K562 (cell line): ENCODE data around the gene FCGR3A. TPM values are rescaled to one million over a fixed set of nuclear protein-coding genes. Genes with fewer than 3 reads are reported as not detected.
"Not testable (repeated sequence)": the region's sequence is repeated elsewhere in the genome, so short reads cannot be mapped to it uniquely, and the experiment has no call there.

Experiments used
- ATAC-seq: fragments of 200-7000 bp; cut with Tn5 transposase; 3 replicates; pipeline ENCODE4 v1.9.1; 2020; ENCODE audit warnings: moderate library complexity
- BruUV-seq: library from RNA; stranded (reverse); fragments of 400-500 nt; replicated peaks from 2 replicates; lab custom pipeline; 2021; lab: Mats Ljungman, UMichigan
- CTCF ChIA-PET: fragments of 300-600 bp; formaldehyde crosslinking; extraction: SDS; loops from one replicate; lab custom pipeline; 2021; ENCODE audit warnings: low intra/inter-chr PET ratio; lab: Yijun Ruan, JAX
- POLR2A ChIA-PET: fragments of 300-600, 350-650 bp; sonication (Branson Sonifier 250); formaldehyde crosslinking; extraction: SDS; loops from one replicate; lab custom pipeline; 2021; ENCODE audit warnings: antibody characterized with exemption, inconsistent platforms; lab: Yijun Ruan, JAX
- DNase-seq, 4 experiments: peaks; one replicate each; pipeline versions ENCODE4 v3.0.0 to v3.0.0-alpha.2; 2011 to 2018; ENCODE audit warnings: low spot score in 3 of 4, mixed read lengths in 3 of 4; ENCODE audit errors: extremely low read depth in 1 of 4
- FAIRE-seq: peaks from 2 replicates; lab custom pipeline; 2011; peaks lifted over from hg19 to GRCh38; lab: Jason Lieb, UNC
- H2AFZ ChIP-seq: 2 replicates; pipeline ENCODE4 v1.6.0; 2011; ENCODE audit warnings: low read depth, low read length, control low read depth, inconsistent platforms
- H3K27ac ChIP-seq: fragments of 200-600 bp; 3 replicates; pipeline ENCODE4 v1.8.0; 2011; ENCODE audit warnings: low read depth, mild to moderate bottlenecking, control low read depth, inconsistent platforms, low read length, moderate library complexity, mixed read lengths; ENCODE audit errors: extremely low read depth
- H3K27me3 ChIP-seq, 2 experiments: fragments of 300-600 bp in 1 of 2; 2 replicates in 1 of 2; 3 replicates in 1 of 2; pipeline versions ENCODE4 v1.6.0 to v1.8.0; 2011; ENCODE audit warnings: inconsistent platforms in 2 of 2, low read length in 2 of 2, mild to moderate bottlenecking in 1 of 2, mixed read lengths in 1 of 2, moderate library complexity in 1 of 2; ENCODE audit not compliant: control insufficient read depth in 2 of 2, insufficient read depth in 2 of 2
- H3K36me3 ChIP-seq: fragments of 300-600 bp; 3 replicates; pipeline ENCODE4 v1.8.0; 2011; ENCODE audit warnings: mild to moderate bottlenecking, low read length, inconsistent platforms; ENCODE audit not compliant: control insufficient read depth, insufficient read depth
- H3K4me1 ChIP-seq, 2 experiments: fragments of 200-600 bp in 1 of 2; replicated peaks in 1 of 2; 2 replicates in 1 of 2; 3 replicates in 1 of 2; pipeline versions ENCODE4 v1.5.1 to v1.8.0; 2011; ENCODE audit warnings: inconsistent platforms in 2 of 2, low read length in 2 of 2, mild to moderate bottlenecking in 1 of 2, mixed read lengths in 1 of 2, moderate library complexity in 1 of 2; ENCODE audit not compliant: control insufficient read depth in 2 of 2, insufficient read depth in 2 of 2
- H3K4me2 ChIP-seq: 2 replicates; pipeline ENCODE4 v1.6.1; 2011; ENCODE audit warnings: low read length, control low read depth, inconsistent platforms, mixed read lengths; ENCODE audit not compliant: insufficient read depth
- H3K4me3 ChIP-seq: fragments of 200-600 bp; sonication (generic), shearing (Covaris generic); 2 replicates; pipeline ENCODE4 v1.5.1; 2016; ENCODE audit warnings: control low read depth, inconsistent platforms
- H3K79me2 ChIP-seq: fragments of 200-600 bp; 3 replicates; pipeline ENCODE4 v1.8.0; 2011; ENCODE audit warnings: low read length, inconsistent platforms; ENCODE audit not compliant: control insufficient read depth, insufficient read depth
- H3K9ac ChIP-seq, 2 experiments: 2 replicates each; pipeline versions ENCODE4 v1.6.0 to v1.6.1; 2011; ENCODE audit warnings: low read depth in 2 of 2, low read length in 2 of 2, control low read depth in 1 of 2, inconsistent platforms in 1 of 2, mild to moderate bottlenecking in 1 of 2, mixed read lengths in 1 of 2; ENCODE audit not compliant: insufficient read depth in 1 of 2
- H3K9me1 ChIP-seq: one replicate; pipeline ENCODE4 v1.6.0; 2011; ENCODE audit warnings: inconsistent platforms, mild to moderate bottlenecking, low read length, moderate library complexity; ENCODE audit not compliant: control insufficient read depth, insufficient read depth
- H3K9me3 ChIP-seq: replicated peaks from 2 replicates; pipeline ENCODE4 v1.5.1; 2011; ENCODE audit warnings: low read depth, low read length, inconsistent platforms; ENCODE audit not compliant: control insufficient read depth, insufficient read depth
- H4K20me1 ChIP-seq: replicated peaks from 2 replicates; pipeline ENCODE4 v1.6.1; 2011; ENCODE audit warnings: low read length, inconsistent platforms, mixed read lengths; ENCODE audit not compliant: control insufficient read depth, insufficient read depth
- ARNT ChIP-seq, 2 experiments: fragments of 450-650 bp; IDR thresholded peaks; 2 replicates each; pipeline ENCODE4 v1.6.1; 2016; ENCODE audit warnings: mild to moderate bottlenecking in 1 of 2
- GTF3C2 ChIP-seq: IDR thresholded peaks from 3 replicates; pipeline ENCODE4 v1.6.1; 2011; ENCODE audit warnings: borderline replicate concordance, mild to moderate bottlenecking, moderate library complexity; ENCODE audit not compliant: insufficient read length; ENCODE audit errors: extremely low read depth
- KLF13 ChIP-seq: fragments of 450-650 bp; IDR thresholded peaks from 2 replicates; pipeline ENCODE4 v1.6.1; 2016; ENCODE audit warnings: missing genetic modification characterization, low read depth, mild to moderate bottlenecking, missing compliant biosample characterization, moderate library complexity, borderline replicate concordance
- LEF1 ChIP-seq: fragments of 450-650 bp; IDR thresholded peaks from 2 replicates; pipeline ENCODE4 v1.6.1; 2016; ENCODE audit warnings: mild to moderate bottlenecking
- NFATC3 ChIP-seq: fragments of 450-650 bp; IDR thresholded peaks from 2 replicates; pipeline ENCODE4 v1.6.1; 2017; ENCODE audit warnings: mild to moderate bottlenecking
- POLR2G ChIP-seq: fragments of 200-400 bp; formaldehyde crosslinking; IDR thresholded peaks from 2 replicates; pipeline ENCODE4 v1.6.1; 2017; ENCODE audit warnings: low read depth, mild to moderate bottlenecking, antibody characterized with exemption, low read length, moderate library complexity
- RAD21 ChIP-seq, 2 experiments: fragments of 250-450 bp in 1 of 2; fragments of 450-650 bp in 1 of 2; sonication (Bioruptor Pico) in 1 of 2; formaldehyde crosslinking in 1 of 2; IDR thresholded peaks in 1 of 2; conservative IDR thresholded peaks in 1 of 2; 2 replicates each; pipeline versions ENCODE4 v1.4.0 to v1.8.0; 2020 to 2022; ENCODE audit warnings: mild to moderate bottlenecking in 2 of 2, moderate library complexity in 1 of 2
- TARDBP ChIP-seq: fragments of 450-650 bp; IDR thresholded peaks from 2 replicates; pipeline ENCODE4 v1.6.1; 2016
- TEAD4 ChIP-seq, 2 experiments: sonication (generic) in 1 of 2; formaldehyde crosslinking in 1 of 2; IDR thresholded peaks; 2 replicates each; pipeline versions ENCODE4 v1.6.1 to v1.8.0; 2012 to 2022; ENCODE audit warnings: borderline replicate concordance in 1 of 2, inconsistent platforms in 1 of 2, low read length in 1 of 2, mild to moderate bottlenecking in 1 of 2, missing genetic modification reagents in 1 of 2
- THRAP3 ChIP-seq: fragments of 450-650 bp; IDR thresholded peaks from 2 replicates; pipeline ENCODE4 v1.6.1; 2016; ENCODE audit warnings: mild to moderate bottlenecking, inconsistent platforms, borderline replicate concordance
- TRIM28 ChIP-seq: fragments of 450-650 bp; IDR thresholded peaks from 2 replicates; pipeline ENCODE4 v1.6.1; 2017
- ZNF143 ChIP-seq: sonication (generic); formaldehyde crosslinking; IDR thresholded peaks from 2 replicates; pipeline ENCODE4 v1.9.0; 2022; ENCODE audit warnings: mild to moderate bottlenecking, missing genetic modification reagents
- ZNF165 ChIP-seq: fragments of 250-450 bp; sonication (Bioruptor Pico); IDR thresholded peaks from 2 replicates; pipeline ENCODE4 v1.4.0; 2020; ENCODE audit warnings: borderline replicate concordance
- ZNF511 ChIP-seq: sonication (generic); formaldehyde crosslinking; IDR thresholded peaks from 2 replicates; pipeline ENCODE4 v1.8.0; 2022; ENCODE audit warnings: mild to moderate bottlenecking, missing genetic modification reagents
- ZSCAN29 ChIP-seq: fragments of 450-650 bp; IDR thresholded peaks from 2 replicates; pipeline ENCODE4 v1.6.1; 2017
- WGBS: fragments of 100-300 bp; shearing (Covaris generic); methylation state at CpG from one replicate; pipeline ENCODE4 v1.1.6; 2016; ENCODE audit warnings: low coverage, mixed read lengths; ENCODE audit not compliant: insufficient coverage; ENCODE audit errors: missing lambda C conversion rate; 5-methylcytosine and 5-hydroxymethylcytosine counted together
- in situ Hi-C: fragments of 300-500 bp; cut with MboI; formaldehyde crosslinking; loops from 4 replicates; pipeline ENCODE4 v1.15.0; 2018; ENCODE audit warnings: inconsistent platforms, mixed read lengths
- intact Hi-C: fragments of 100-400 bp; cut with micrococcal nuclease; formaldehyde crosslinking; loops from 2 replicates; pipeline ENCODE4 v1.14.2; 2022
- polyA plus RNA-seq, 8 experiments: library from polyadenylated mRNA; depleted of rRNA in 4 of 8; stranded (reverse) in 5 of 8; unstranded in 3 of 8; fragments of >200 nt; fragmentation: Nextera tagmentation in 2 of 8; fragmentation: Illumina TruSeq in 1 of 8; extraction: Ambion mirVana in 2 of 8; extraction: Trizol in 1 of 8; gene quantifications; 2 replicates each; pipeline versions ENCODE4 v1.2.1 to v1.2.3, GENCODE V29; 2011 to 2014; ENCODE audit warnings: inconsistent platforms in 1 of 8, missing spikeins in 1 of 8
- total RNA-seq, 7 experiments: library from RNA; depleted of rRNA in 6 of 7; stranded (reverse); fragments of >200 nt in 6 of 7; fragmentation: Illumina TruSeq in 2 of 7; extraction: Trizol in 2 of 7; gene quantifications; 2 replicates each; pipeline versions ENCODE4 v1.2.1 to v1.2.3, GENCODE V29; 2011 to 2021; ENCODE audit warnings: low replicate concordance in 1 of 7

The FCGR3A gene
- total and polyA plus RNA-seq, 9 of the 15 experiments (the other 6 are each of a cell fraction or from before 2014, with no cell fraction given) = 0.04 to 0.29 (median 0.14) TPM; not detected in 3

DNA sequence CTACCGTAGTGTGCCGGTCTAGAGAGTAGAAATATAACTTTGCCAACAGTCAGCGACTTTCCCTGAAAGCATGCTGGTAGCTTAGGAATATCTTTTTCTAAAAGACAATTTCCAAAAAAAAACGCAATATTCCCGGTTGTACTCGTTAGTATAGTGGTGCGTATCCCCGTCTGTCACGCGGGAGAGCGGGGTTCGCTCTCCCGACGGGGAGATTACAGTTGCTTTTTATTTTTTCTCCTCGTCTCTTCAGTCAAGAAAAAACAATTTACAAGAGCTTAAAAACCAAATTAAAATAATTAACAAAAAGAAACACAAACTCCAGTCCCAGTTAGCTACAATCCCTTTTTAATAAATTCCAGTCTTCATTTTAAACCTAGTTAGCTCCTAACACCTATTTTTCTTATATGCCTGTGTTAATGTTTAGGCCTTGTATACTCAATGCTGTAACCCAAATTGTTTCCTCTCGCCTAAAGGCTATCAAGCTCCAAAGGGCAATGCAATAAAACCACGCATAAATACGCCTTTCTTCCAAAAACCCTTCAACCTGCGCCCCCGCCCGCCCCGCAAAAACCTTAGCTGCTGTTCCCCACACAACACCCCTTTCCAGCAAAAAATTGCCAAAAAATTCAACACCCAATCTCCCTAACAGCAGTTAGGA, 17.5 kb downstream of the FCGR3A start (continued):
- TF ChIP-seq ZNF143 (CRISPR knock-in tag) (no peak), ZNF165 (CRISPR knock-in tag) (no peak)

GRCh38 chr1:161530671-161531641, 18.7 kb downstream of the FCGR3A start:
- H4K20me1 ChIP-seq; H3K27me3 ChIP-seq; H3K36me3 ChIP-seq; H3K79me2 ChIP-seq; in situ Hi-C loops; H3K9me3 ChIP-seq; H3K9me1 ChIP-seq; H3K4me1 ChIP-seq; CTCF ChIA-PET; TF ChIP-seq TEAD4 (CRISPR knock-in tag; IDR thresholded peaks at IDR 0.05; ENCODE audit: borderline replicate concordance): not testable (repeated sequence)
- intact Hi-C loops = loop anchor here (1.0 kb wide), 1 partner anchor 9 kb away; no protein-coding TSS in a partner anchor
- BruUV-seq = TSS peak; percentile 98
- peak overlapping the region; percentile 78 for H3K4me2 ChIP-seq
- FAIRE-seq (peak; percentile 91), DNase-seq (peak; percentile 72 to 95 (median 80)), ATAC-seq (peak; percentile 80)
- H3K9ac ChIP-seq = peak overlapping the region; percentile 87 to 89
- peak overlapping the region; percentile 94 for H2AFZ ChIP-seq
- under 1% methylated on average over 46 of the region's 56 CpGs for WGBS
- POLR2A ChIA-PET = interaction anchor here (0.9 to 1.1 kb wide), 2 partner anchors 9 to 26 kb away, joined by 3 read pairs; partner anchors contain the start of gene FCGR2A
- H3K27ac ChIP-seq = peak overlapping the region; percentile 91
- peak overlapping the region; percentile 66 for H3K4me3 ChIP-seq
- TF ChIP-seq NFATC3 = peak; percentile 81
- TF ChIP-seq LEF1 = peak; percentile 60; the same call in 1 of the 2 replicates
- TF ChIP-seq POLR2G = peak; percentile 76
- 0 out of 2 replicates have a peak, but pooled peaks have one; percentile 53 for TF ChIP-seq KLF13 (tag)
- TF ChIP-seq RAD21 (CRISPR knock-in tag; conservative IDR thresholded peaks at IDR 0.05 in 1 of 2, IDR thresholded peaks at IDR 0.05 in 1 of 2) = peak in 1 of 2 experiments; percentile 25; a peak in 2 of 4 replicates
- TF ChIP-seq TARDBP = peak; percentile 83; the same call in 1 of the 2 replicates
- peak; percentile 68 for TF ChIP-seq TEAD4 (IDR thresholded peaks at IDR 0.05; ENCODE audit: low read length)
- peak; percentile 51; the same call in 1 of the 2 replicates for TF ChIP-seq TRIM28
- TF ChIP-seq ARNT (IDR thresholded peaks at IDR 0.05) = peak; percentile 75 to 90
- 0 out of 2 replicates have a peak, but pooled peaks have one; percentile 62 for TF ChIP-seq THRAP3
- 0 out of 2 replicates have a peak, but pooled peaks have one; percentile 50 for TF ChIP-seq ZNF511 (CRISPR knock-in tag)
- peak; percentile 79 for TF ChIP-seq GTF3C2
- peak; percentile 98 for TF ChIP-seq ZSCAN29
